ENCODE results near the gene FAM117B.
"Not testable (repeated sequence)": the region's sequence is repeated elsewhere in the genome, so short reads cannot be mapped to it uniquely, and the experiment has no call there.

The FAM117B gene

GRCh38 chr2:202758604-202759003, 123.8 kb downstream of the FAM117B start:
- DNase-seq (ENCODE audit: low spot score) = no peak

GRCh38 chr2:202760848-202761247, 126.1 kb downstream of the FAM117B start:
- no peak for DNase-seq (ENCODE audit: low spot score)

GRCh38 chr2:202762556-202762955, 127.8 kb downstream of the FAM117B start:
- DNase-seq (ENCODE audit: low spot score) = no peak

GRCh38 chr2:202763916-202764315, 129.1 kb downstream of the FAM117B start:
- no peak for DNase-seq (ENCODE audit: low spot score)

GRCh38 chr2:202764991-202765390, 130.2 kb downstream of the FAM117B start:
- DNase-seq (ENCODE audit: low spot score) = no peak

- DNase-seq (ENCODE audit: low spot score) = no peak
Measured at GRCh38 chr2:202765436-202765835, 130.7 kb downstream of the FAM117B start.

- DNase-seq (ENCODE audit: low spot score) = no peak
Measured at GRCh38 chr2:202768273-202768672, 133.5 kb downstream of the FAM117B start.

- DNase-seq (ENCODE audit: low spot score) = no peak
Measured at GRCh38 chr2:202769201-202769600, 134.4 kb downstream of the FAM117B start.

GRCh38 chr2:202771336-202771735, 136.6 kb downstream of the FAM117B start:
- no peak for DNase-seq (ENCODE audit: low spot score)

GRCh38 chr2:202771741-202772460, 137.1 kb downstream of the FAM117B start:
- DNase-seq (ENCODE audit: low spot score) = no peak

- no peak for DNase-seq (ENCODE audit: low spot score)
Measured at GRCh38 chr2:202773301-202773973, 138.7 kb downstream of the FAM117B start.

GRCh38 chr2:202774104-202774503, 139.3 kb downstream of the FAM117B start:
- DNase-seq (ENCODE audit: low spot score) = no peak

GRCh38 chr2:202778217-202778616, 143.4 kb downstream of the FAM117B start:
- no peak for DNase-seq (ENCODE audit: low spot score)

- DNase-seq (ENCODE audit: low spot score) = no peak
Measured at GRCh38 chr2:202780514-202781021, 145.8 kb downstream of the FAM117B start.

GRCh38 chr2:202782940-202783558, 148.3 kb downstream of the FAM117B start:
- DNase-seq (ENCODE audit: low spot score) = no peak

GRCh38 chr2:202786842-202787241, 152.1 kb downstream of the FAM117B start:
- DNase-seq (ENCODE audit: low spot score) = no peak

GRCh38 chr2:202790676-202791075, 155.9 kb downstream of the FAM117B start:
- DNase-seq (ENCODE audit: low spot score) = no peak

GRCh38 chr2:202797944-202798343, 163.2 kb downstream of the FAM117B start:
- DNase-seq (ENCODE audit: low spot score) = no peak

GRCh38 chr2:202805911-202806310, 171.1 kb downstream of the FAM117B start:
- not testable (repeated sequence) for DNase-seq (ENCODE audit: low spot score)

- not testable (repeated sequence) for DNase-seq (ENCODE audit: low spot score)
Measured at GRCh38 chr2:202807431-202808138, 172.8 kb downstream of the FAM117B start.

- DNase-seq (ENCODE audit: low spot score) = no peak
Measured at GRCh38 chr2:202808754-202809153, 174.0 kb downstream of the FAM117B start.

- DNase-seq (ENCODE audit: low spot score) = no peak
Measured at GRCh38 chr2:202813387-202813786, 178.6 kb downstream of the FAM117B start.

Data from SK-N-DZ (cell line).